Smooth muscle cell (in vitro differentiated cells): Measurements from ENCODE around the gene BPIFB6. TPM values are rescaled to one million over a fixed set of nuclear protein-coding genes. Genes with fewer than 3 reads are reported as not detected.

Experiments
- DNase-seq: peaks from one replicate; lab custom pipeline; 2025; ENCODE audit not compliant: unreplicated experiment; lab: John Stamatoyannopoulos, UW
- H2AFZ ChIP-seq: fragments of 200-600 bp; sonication (generic); 2 replicates; pipeline ENCODE4 v1.6.0; 2016; ENCODE audit warnings: antibody characterized with exemption, low read depth, mild to moderate bottlenecking
- H3F3A ChIP-seq: fragments of 200-600 bp; sonication (generic); 2 replicates; pipeline ENCODE4 v1.6.0; 2017; ENCODE audit warnings: antibody characterized with exemption, low read depth
- H3K27ac ChIP-seq: fragments of 200-600 bp; sonication (generic); 2 replicates; pipeline ENCODE4 v1.5.1; 2016; ENCODE audit warnings: low read depth, mild to moderate bottlenecking
- H3K27me3 ChIP-seq: fragments of 200-600 bp; sonication (generic); 2 replicates; pipeline ENCODE4 v1.6.1; 2016; ENCODE audit warnings: low read depth, mild to moderate bottlenecking
- H3K36me3 ChIP-seq: fragments of 200-600 bp; sonication (generic); 2 replicates; pipeline ENCODE4 v1.5.1; 2016; ENCODE audit warnings: low read depth
- H3K4me1 ChIP-seq: fragments of 200-600 bp; sonication (generic); 2 replicates; pipeline ENCODE4 v1.5.1; 2016; ENCODE audit warnings: low read depth
- H3K4me2 ChIP-seq: fragments of 200-600 bp; sonication (generic); 2 replicates; pipeline ENCODE4 v1.6.0; 2016; ENCODE audit warnings: mild to moderate bottlenecking
- H3K4me3 ChIP-seq: fragments of 200-600 bp; sonication (generic); 2 replicates; pipeline ENCODE4 v1.5.1; 2016; ENCODE audit warnings: mild to moderate bottlenecking
- H3K79me2 ChIP-seq: fragments of 200-600 bp; sonication (generic); 2 replicates; pipeline ENCODE4 v1.6.0; 2016; ENCODE audit warnings: low read depth, mild to moderate bottlenecking
- H3K9ac ChIP-seq: fragments of 200-600 bp; sonication (generic); 2 replicates; pipeline ENCODE4 v1.6.0; 2016; ENCODE audit warnings: low read depth
- H3K9me3 ChIP-seq: fragments of 200-600 bp; sonication (generic); replicated peaks from 2 replicates; pipeline ENCODE4 v1.5.1; 2016; ENCODE audit warnings: low read depth
- H4K20me1 ChIP-seq: fragments of 200-600 bp; sonication (generic); 2 replicates; pipeline ENCODE4 v1.6.0; 2016; ENCODE audit warnings: low read depth
- CTCF ChIP-seq: fragments of 200-600 bp; sonication (generic); IDR thresholded peaks from 2 replicates; pipeline ENCODE4 v1.5.1; 2017; ENCODE audit warnings: borderline replicate concordance, mild to moderate bottlenecking, antibody characterized with exemption; ENCODE audit not compliant: insufficient read depth, poor library complexity, severe bottlenecking
- WGBS: methylation state at CpG from one replicate; pipeline ENCODE4 v1.1.7; 2016; ENCODE audit warnings: low lambda C conversion rate; 5-methylcytosine and 5-hydroxymethylcytosine counted together
- polyA plus RNA-seq: library from polyadenylated mRNA; unstranded; fragments of >200 nt; fragmentation: Nextera tagmentation; extraction: Ambion mirVana; gene quantifications from 2 replicates; pipeline ENCODE4 v1.2.1, GENCODE V29; 2016
- total RNA-seq: library from RNA; depleted of rRNA; stranded (reverse); fragments of >200 nt; gene quantifications from 2 replicates; pipeline ENCODE4 v1.2.3, GENCODE V29; 2014

BPIFB6 gene
- total and polyA plus RNA-seq, 2 experiments from 2014 or later = not detected

GRCh38 chr20:33010674-33011449 is 20.6 kb upstream of the BPIFB6 start:
- Histone ChIP-seq H3K27me3 (peaks cover 34% of the 10 kb centered on the region), H3K4me2 (no peak overlapping the region), H4K20me1 (no peaks in the 10 kb centered on the region), H3K4me3 (no peak overlapping the region), H3K79me2 (no peaks in the 10 kb centered on the region), H3F3A (no peaks in the 10 kb centered on the region), H3K9ac (no peak overlapping the region), H2AFZ (no peak overlapping the region), H3K36me3 (no peaks in the 10 kb centered on the region), H3K27ac (no peak overlapping the region), H3K4me1 (no peaks in the 10 kb centered on the region), H3K9me3 (no peaks in the 10 kb centered on the region)
- 92% methylated on average over 8 of the region's 8 CpGs for WGBS
- no peak for TF ChIP-seq CTCF
- no peak for DNase-seq

GRCh38 chr20:33012327-33013189 is 18.9 kb upstream of the BPIFB6 start:
- no peak for TF ChIP-seq CTCF
- Histone ChIP-seq H4K20me1 (no peaks in the 10 kb centered on the region), H3K4me3 (no peak overlapping the region), H3K9me3 (no peaks in the 10 kb centered on the region), H2AFZ (no peak overlapping the region), H3K4me1 (no peaks in the 10 kb centered on the region), H3K4me2 (no peak overlapping the region), H3K27me3 (peaks cover 34% of the 10 kb centered on the region), H3K36me3 (no peaks in the 10 kb centered on the region), H3K9ac (no peak overlapping the region), H3K27ac (no peak overlapping the region), H3F3A (no peaks in the 10 kb centered on the region), H3K79me2 (no peaks in the 10 kb centered on the region)
- DNase-seq = no peak
- WGBS = 93% methylated on average over 15 of the region's 15 CpGs

- Histone ChIP-seq H3K9ac (no peak overlapping the region), H2AFZ (no peak overlapping the region), H3K4me1 (no peaks in the 10 kb centered on the region), H3K36me3 (no peaks in the 10 kb centered on the region), H3K4me3 (no peak overlapping the region), H3K4me2 (no peak overlapping the region), H3F3A (no peaks in the 10 kb centered on the region), H3K9me3 (no peaks in the 10 kb centered on the region), H3K79me2 (no peaks in the 10 kb centered on the region), H3K27me3 (peaks cover 34% of the 10 kb centered on the region), H3K27ac (no peak overlapping the region), H4K20me1 (no peaks in the 10 kb centered on the region)
- TF ChIP-seq CTCF = no peak
- 81% methylated on average over 12 of the region's 12 CpGs for WGBS
- no peak for DNase-seq
These were observed 17.6 kb upstream of the BPIFB6 start for GRCh38 chr20:33013701-33014326.
